Measurements from ENCODE around the gene LAMC3. TPM values are rescaled to one million over a fixed set of nuclear protein-coding genes. Genes with fewer than 3 reads are reported as not detected.

LAMC3 gene
- total RNA-seq, 4 donors from 2014 or later, result 0.06 to 0.50 (median 0.34) TPM; not detected in 1

DNA sequence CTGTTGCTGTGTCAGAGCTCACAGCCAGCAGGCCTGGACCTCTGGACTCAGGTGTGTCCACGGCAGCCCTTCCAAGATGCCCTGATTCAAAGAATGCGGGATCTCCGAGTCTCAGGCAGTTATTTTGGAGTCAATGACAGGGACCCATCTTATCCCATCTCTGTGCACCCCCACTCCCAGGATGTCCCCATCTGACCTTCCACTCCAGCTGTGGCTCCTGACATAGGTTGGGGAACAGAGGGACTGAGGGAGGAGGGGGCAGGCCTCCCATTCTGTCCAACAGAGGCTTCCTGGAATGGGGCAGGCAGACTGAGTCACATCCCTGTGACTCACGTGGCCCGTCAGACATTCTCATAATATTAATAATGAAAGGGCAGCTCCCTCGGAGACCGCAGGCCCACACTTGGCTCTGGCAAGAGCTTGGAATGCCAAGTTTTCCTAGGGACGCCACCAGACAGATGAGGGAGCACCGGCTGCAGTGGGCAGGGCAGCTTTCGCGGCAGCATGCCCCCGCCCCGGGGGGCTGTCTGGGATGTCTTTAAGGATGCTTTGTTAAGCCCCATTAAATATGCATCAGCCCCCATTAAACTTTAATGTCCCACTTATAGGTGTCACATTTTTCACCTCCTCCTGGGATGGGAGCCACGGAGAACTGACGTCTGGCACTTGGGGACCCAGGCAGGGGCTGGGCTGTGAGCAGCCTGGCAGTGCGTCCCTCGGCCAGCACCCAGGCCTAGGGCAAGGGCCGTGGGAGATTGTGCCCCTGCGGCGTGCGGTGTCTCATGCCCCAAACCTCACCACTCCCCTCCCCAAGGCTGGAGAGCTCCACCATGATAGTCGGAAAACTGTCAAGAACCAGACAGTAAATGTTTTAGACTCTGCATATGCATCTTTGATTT is 46.3 kb upstream of the LAMC3 start:
- no peak overlapping the region for H3K27ac ChIP-seq (replicated peaks in 1 of 4)
- peaks cover 0 to 6% (median 0%) of the 10 kb centered on the region in 4 donors for H3K9me3 ChIP-seq
- no peaks in the 10 kb centered on the region for H3K27me3 ChIP-seq
- peak; percentile 54 to 57 for TF ChIP-seq POLR2AphosphoS5 (IDR thresholded peaks at IDR 0.05)
- no peak for TF ChIP-seq POLR2A (IDR thresholded peaks at IDR 0.05; ENCODE audit: low read depth)
- no peak overlapping the region for H3K4me3 ChIP-seq
- DNase-seq (ENCODE audit: extremely low spot score), result no peak
- intact Hi-C loops (cut with DNase I), result no loop called here
- 44% methylated on average over 17 of the region's 22 CpGs for WGBS
- no peaks in the 10 kb centered on the region for H3K36me3 ChIP-seq
- peaks cover 0 to 11% (median 11%) of the 10 kb centered on the region in 4 donors for H3K4me1 ChIP-seq

DNA sequence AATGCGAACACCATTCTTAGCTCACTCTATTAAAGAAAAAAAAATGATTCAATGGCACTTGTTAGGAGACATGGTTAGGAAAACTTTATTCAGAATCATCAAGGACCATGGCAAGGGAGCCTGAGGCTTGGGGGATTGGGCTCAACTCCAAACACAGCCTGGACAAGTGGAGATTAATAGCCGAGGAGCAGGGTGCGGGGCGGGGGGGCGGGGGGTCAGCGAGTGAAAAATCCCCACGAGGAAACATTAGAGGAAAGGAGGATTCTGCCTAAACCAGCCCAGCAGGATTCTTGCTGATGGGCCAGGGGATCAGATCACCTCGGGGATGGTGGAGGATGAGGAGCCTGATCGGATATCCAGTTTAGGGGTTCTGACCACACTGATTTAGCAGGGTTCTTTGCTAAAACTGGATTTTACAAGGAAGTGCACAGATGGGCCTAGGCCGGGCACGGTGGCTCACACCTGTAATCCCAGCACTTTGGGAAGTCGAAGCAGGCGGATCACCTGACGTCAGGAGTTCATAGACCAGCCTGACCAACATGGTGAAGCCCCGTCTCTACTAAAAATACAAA is 45.6 kb upstream of the LAMC3 start:
- 83% methylated on average over 15 of the region's 15 CpGs for WGBS
- H3K27ac ChIP-seq (replicated peaks in 1 of 4), result no peak overlapping the region
- no peak for DNase-seq (ENCODE audit: extremely low spot score)
- H3K36me3 ChIP-seq, result no peaks in the 10 kb centered on the region
- H3K4me1 ChIP-seq, result peaks cover 0 to 11% (median 11%) of the 10 kb centered on the region in 4 donors
- peaks cover 0 to 6% (median 0%) of the 10 kb centered on the region in 4 donors for H3K9me3 ChIP-seq
- intact Hi-C loops (cut with DNase I), result no loop called here
- H3K27me3 ChIP-seq, result no peaks in the 10 kb centered on the region
- TF ChIP-seq EP300 (IDR thresholded peaks at IDR 0.05) (no peak), POLR2A (IDR thresholded peaks at IDR 0.05; ENCODE audit: low read depth) (no peak), POLR2AphosphoS5 (IDR thresholded peaks at IDR 0.05) (no peak)
- TF ChIP-seq, protein P1, sequence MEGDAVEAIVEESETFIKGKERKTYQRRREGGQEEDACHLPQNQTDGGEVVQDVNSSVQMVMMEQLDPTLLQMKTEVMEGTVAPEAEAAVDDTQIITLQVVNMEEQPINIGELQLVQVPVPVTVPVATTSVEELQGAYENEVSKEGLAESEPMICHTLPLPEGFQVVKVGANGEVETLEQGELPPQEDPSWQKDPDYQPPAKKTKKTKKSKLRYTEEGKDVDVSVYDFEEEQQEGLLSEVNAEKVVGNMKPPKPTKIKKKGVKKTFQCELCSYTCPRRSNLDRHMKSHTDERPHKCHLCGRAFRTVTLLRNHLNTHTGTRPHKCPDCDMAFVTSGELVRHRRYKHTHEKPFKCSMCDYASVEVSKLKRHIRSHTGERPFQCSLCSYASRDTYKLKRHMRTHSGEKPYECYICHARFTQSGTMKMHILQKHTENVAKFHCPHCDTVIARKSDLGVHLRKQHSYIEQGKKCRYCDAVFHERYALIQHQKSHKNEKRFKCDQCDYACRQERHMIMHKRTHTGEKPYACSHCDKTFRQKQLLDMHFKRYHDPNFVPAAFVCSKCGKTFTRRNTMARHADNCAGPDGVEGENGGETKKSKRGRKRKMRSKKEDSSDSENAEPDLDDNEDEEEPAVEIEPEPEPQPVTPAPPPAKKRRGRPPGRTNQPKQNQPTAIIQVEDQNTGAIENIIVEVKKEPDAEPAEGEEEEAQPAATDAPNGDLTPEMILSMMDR (IDR thresholded peaks at IDR 0.05), result no peak
- no peak overlapping the region for H3K4me3 ChIP-seq

DNA sequence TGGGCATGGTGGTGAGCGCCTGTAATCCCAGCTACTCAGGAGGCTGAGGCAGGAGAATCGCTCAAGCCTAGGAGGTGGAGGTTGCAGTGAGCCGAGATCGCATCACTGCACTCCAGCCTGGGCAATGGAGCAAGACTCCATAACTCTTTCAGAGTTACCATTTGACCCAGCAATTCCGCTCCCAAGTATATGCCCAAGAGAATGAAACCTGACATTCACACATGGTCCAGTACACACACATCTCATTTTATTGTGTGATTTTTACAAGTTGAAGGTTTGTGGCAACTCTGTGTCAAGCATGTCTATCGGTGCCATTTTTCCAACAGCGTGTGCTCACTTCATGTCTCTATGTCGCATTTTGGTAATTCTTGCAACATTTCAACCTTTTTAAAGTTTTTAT is 45.1 kb upstream of the LAMC3 start:
- peaks cover 0 to 11% (median 11%) of the 10 kb centered on the region in 4 donors for H3K4me1 ChIP-seq
- no peak for DNase-seq (ENCODE audit: extremely low spot score)
- H3K36me3 ChIP-seq, result no peaks in the 10 kb centered on the region
- no peak for TF ChIP-seq POLR2A (IDR thresholded peaks at IDR 0.05; ENCODE audit: low read depth)
- TF ChIP-seq, protein P1 (IDR thresholded peaks at IDR 0.05), result no peak
- no peak for TF ChIP-seq POLR2AphosphoS5 (IDR thresholded peaks at IDR 0.05)
- no peak for TF ChIP-seq EP300 (IDR thresholded peaks at IDR 0.05)
- H3K27ac ChIP-seq (replicated peaks in 1 of 4), result no peak overlapping the region
- WGBS, result 94% methylated on average over 8 of the region's 8 CpGs
- intact Hi-C loops (cut with DNase I), result no loop called here
- peaks cover 0 to 6% (median 0%) of the 10 kb centered on the region in 4 donors for H3K9me3 ChIP-seq
- no peak overlapping the region for H3K4me3 ChIP-seq
- no peaks in the 10 kb centered on the region for H3K27me3 ChIP-seq

DNA sequence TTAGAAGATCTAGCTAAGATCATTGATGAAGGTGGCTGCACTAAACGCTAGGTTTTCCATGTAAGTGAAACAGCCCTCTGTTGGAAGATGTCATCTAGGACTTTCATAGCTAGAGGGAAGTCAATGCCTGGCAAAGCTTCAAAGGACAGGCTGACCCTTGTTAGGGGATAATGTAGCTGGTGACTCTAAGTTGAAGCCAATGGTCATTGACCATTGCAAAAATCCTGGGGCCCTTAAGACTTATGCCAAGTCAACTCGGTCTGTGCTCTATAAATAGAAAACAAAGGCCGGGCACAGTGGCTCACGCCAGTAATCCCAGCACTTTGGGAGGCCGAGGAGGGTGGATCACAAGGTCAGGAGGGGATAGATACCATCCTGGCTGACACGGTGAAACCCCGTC is 43.3 kb upstream of the LAMC3 start:
- H3K27me3 ChIP-seq, result no peaks in the 10 kb centered on the region
- H3K4me3 ChIP-seq, result no peak overlapping the region
- peaks cover 0 to 11% (median 11%) of the 10 kb centered on the region in 4 donors for H3K4me1 ChIP-seq
- DNase-seq (ENCODE audit: extremely low spot score), result no peak
- WGBS, result 88% methylated on average over 7 of the region's 7 CpGs
- intact Hi-C loops (cut with DNase I), result no loop called here
- H3K27ac ChIP-seq (replicated peaks in 1 of 4), result no peak overlapping the region
- no peak for TF ChIP-seq POLR2AphosphoS5 (IDR thresholded peaks at IDR 0.05)
- TF ChIP-seq, protein P1 (IDR thresholded peaks at IDR 0.05), result no peak
- TF ChIP-seq POLR2A (IDR thresholded peaks at IDR 0.05; ENCODE audit: low read depth), result no peak
- no peak for TF ChIP-seq EP300 (IDR thresholded peaks at IDR 0.05)
- no peaks in the 10 kb centered on the region for H3K36me3 ChIP-seq
- peaks cover 0 to 6% (median 0%) of the 10 kb centered on the region in 4 donors for H3K9me3 ChIP-seq

DNA sequence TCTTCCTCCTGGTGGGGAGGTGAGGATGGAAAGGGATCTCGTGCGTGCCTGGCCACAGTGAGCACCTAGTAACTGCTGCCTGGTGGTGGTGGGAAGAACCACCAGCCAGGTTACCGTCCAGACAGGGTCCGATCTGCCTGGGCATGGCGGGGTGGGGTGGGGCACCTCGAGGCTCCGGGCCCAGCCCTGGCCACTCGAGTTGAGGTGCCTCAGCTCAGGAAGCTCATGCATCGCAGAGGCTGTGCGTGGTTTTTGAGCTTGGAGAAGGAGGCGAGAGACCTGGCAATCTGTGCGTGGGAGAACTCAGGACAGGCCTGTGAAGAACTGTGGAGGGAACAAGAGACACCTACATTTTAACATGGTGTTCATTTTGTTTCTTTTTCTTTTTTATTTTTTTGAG is 38.9 kb upstream of the LAMC3 start:
- no peak overlapping the region for H3K4me3 ChIP-seq
- DNase-seq (ENCODE audit: extremely low spot score), result no peak
- H3K27me3 ChIP-seq, result peaks cover 0 to 34% (median 5%) of the 10 kb centered on the region in 4 donors
- no peak for TF ChIP-seq POLR2A (IDR thresholded peaks at IDR 0.05; ENCODE audit: low read depth)
- TF ChIP-seq POLR2AphosphoS5 (IDR thresholded peaks at IDR 0.05), result no peak
- TF ChIP-seq, protein P1 (IDR thresholded peaks at IDR 0.05), result no peak
- no peak for TF ChIP-seq EP300 (IDR thresholded peaks at IDR 0.05)
- H3K27ac ChIP-seq (replicated peaks in 1 of 4), result no peak overlapping the region
- no peaks in the 10 kb centered on the region for H3K9me3 ChIP-seq
- H3K36me3 ChIP-seq, result no peaks in the 10 kb centered on the region
- intact Hi-C loops (cut with DNase I), result no loop called here
- H3K4me1 ChIP-seq, result no peaks in the 10 kb centered on the region
- 78% methylated on average over 8 of the region's 12 CpGs for WGBS
